Stimulated activated naive CD8-positive, alpha-beta T cell treated with anti-CD3 and anti-CD28 coated beads, Interleukin-15, Interleukin-2, amounts not matched to agents 100 ng/mL and 50 ng/mL, for 24 hours (primary cell): ENCODE data around the gene IQGAP2.

Experiments used
- H3K27ac Mint-ChIP-seq: one replicate; pipeline ENCODE4 v1.8.0; 2021; ENCODE audit warnings: mild to moderate bottlenecking, mixed read lengths
- H3K27me3 Mint-ChIP-seq: one replicate; pipeline ENCODE4 v1.8.0; 2021; ENCODE audit warnings: mixed read lengths
- H3K36me3 Mint-ChIP-seq: one replicate; pipeline ENCODE4 v1.8.0; 2021; ENCODE audit warnings: low read depth, mixed read lengths
- H3K4me1 Mint-ChIP-seq: one replicate; pipeline ENCODE4 v1.8.0; 2021; ENCODE audit warnings: low read depth, mixed read lengths
- H3K4me3 Mint-ChIP-seq: one replicate; pipeline ENCODE4 v1.8.0; 2021; ENCODE audit warnings: mild to moderate bottlenecking, mixed read lengths
- H3K9me3 Mint-ChIP-seq: one replicate; pipeline ENCODE4 v1.8.0; 2021; ENCODE audit warnings: mixed read lengths

IQGAP2 gene

DNA sequence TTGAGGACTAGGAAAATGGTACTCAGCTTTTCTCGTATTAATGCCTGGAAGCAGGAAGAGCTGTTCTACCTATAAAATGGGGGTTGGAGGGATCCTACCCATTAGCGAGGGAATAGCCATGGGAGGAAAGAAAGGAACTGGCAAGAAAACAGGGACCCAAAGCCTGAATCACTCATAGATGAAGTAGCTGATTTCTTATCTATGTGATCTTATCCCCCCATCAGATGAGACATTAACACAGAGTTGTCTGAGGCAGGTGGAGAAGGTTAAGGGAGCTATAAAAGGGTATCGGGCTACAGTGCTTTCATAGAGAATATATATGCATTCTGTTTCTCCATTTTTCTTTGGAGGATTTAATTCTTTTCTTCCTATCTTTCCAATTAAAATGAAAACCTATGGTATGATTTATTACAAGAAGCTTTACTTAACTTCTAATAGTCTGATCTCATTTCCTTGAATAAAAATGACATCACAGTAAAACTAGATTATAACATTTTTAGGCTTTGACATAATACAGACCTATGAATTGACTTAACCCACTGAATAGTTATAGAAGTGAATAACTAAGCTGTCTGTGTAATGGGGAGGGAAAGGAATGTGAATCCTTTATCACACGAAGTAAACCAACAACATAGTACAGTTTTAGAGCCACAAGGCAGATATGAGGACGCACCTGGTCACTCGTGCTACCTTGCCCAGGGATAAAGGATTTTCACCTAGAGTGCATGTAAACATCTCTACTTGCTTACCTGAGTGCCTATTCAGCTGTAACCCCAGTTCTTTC is 39.0 kb downstream of the IQGAP2 start:
- Mint-ChIP-seq H3K4me1 (peaks cover 7% of the 10 kb centered on the region), H3K9me3 (peaks cover 7% of the 10 kb centered on the region), H3K36me3 (peaks cover 35% of the 10 kb centered on the region), H3K4me3 (no peak overlapping the region), H3K27ac (no peak overlapping the region), H3K27me3 (no peaks in the 10 kb centered on the region)

DNA sequence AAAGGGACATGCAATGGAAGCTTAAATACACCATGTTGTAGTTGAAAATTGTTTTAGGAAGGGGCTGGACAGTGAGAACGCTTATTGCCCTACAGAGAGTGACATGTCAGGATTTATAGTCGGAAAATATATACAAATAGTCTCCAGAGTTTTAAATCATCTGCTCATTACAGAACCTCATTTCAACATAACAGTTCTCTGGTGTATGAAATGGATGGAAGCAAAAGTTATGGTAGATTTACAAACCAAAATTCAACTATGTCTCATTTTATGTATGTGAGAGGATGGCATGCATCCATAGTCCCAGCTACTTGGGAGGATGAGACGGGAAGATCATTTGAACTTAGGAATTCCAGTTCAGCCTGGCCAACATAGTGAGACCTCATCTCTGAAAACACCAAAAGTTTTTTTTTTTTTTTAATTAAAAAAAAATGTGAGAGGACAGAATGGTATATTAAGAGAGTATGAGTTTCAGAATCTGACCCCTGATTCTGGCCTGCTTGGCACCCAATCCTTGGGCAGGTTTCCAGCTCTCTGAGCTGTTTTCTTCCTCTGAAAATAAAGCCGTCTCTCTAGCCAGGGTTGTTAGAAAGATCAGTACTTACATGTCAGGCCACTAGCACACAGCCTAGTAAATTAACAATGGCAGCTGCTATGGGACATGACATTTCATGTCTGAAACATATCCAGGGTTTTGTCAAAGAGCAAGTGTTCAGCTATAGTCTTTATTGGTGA is 40.1 kb downstream of the IQGAP2 start:
- Mint-ChIP-seq H3K9me3 (peaks cover 7% of the 10 kb centered on the region), H3K36me3 (peaks cover 32% of the 10 kb centered on the region), H3K27me3 (no peaks in the 10 kb centered on the region), H3K4me1 (peaks cover 10% of the 10 kb centered on the region), H3K4me3 (no peak overlapping the region), H3K27ac (no peak overlapping the region)

DNA sequence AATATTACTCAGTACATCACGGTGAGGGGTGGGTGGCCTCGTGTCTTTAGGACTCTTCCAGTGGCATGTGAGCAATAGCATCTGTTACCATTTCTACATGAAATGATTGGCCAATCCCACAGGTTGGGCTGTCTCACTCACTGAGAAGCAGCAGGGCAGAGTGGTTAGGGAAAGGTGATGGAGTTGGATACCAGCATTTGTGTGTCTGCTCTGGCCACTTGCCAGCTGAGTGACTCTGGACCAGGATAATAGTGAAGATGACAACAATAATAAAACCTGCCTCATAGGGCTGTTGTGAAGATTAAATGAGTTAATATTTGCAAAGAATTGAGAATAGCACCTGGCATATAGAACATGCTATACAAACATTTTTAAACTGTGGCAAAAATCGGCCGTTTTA is 42.0 kb downstream of the IQGAP2 start:
- Mint-ChIP-seq H3K4me3 (no peak overlapping the region), H3K27me3 (no peaks in the 10 kb centered on the region), H3K9me3 (no peaks in the 10 kb centered on the region), H3K27ac (peak overlapping the region; percentile 33), H3K36me3 (peaks cover 29% of the 10 kb centered on the region), H3K4me1 (peaks cover 22% of the 10 kb centered on the region)

DNA sequence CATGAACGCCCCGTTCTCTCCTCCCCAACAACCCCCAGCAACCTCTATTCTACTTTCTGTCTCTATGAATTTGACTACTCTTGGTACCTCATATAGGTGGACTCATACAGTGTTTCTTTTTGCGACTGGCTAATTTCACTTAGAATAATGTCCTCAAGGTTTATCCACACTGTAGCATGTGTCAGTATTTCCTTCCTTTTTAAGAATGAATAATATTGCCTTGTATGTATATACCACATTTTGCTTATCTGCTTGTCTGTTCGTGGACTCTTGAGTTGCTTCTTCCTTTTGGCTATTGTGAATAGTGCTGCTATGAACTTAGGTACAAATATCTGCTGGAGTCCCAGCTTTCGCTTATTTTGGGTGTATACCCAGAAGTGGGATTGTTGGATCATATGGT is 42.7 kb downstream of the IQGAP2 start:
- Mint-ChIP-seq H3K27me3 (no peaks in the 10 kb centered on the region), H3K27ac (peak overlapping the region; percentile 9), H3K4me3 (no peak overlapping the region), H3K36me3 (peaks cover 25% of the 10 kb centered on the region), H3K4me1 (peaks cover 29% of the 10 kb centered on the region), H3K9me3 (no peaks in the 10 kb centered on the region)

DNA sequence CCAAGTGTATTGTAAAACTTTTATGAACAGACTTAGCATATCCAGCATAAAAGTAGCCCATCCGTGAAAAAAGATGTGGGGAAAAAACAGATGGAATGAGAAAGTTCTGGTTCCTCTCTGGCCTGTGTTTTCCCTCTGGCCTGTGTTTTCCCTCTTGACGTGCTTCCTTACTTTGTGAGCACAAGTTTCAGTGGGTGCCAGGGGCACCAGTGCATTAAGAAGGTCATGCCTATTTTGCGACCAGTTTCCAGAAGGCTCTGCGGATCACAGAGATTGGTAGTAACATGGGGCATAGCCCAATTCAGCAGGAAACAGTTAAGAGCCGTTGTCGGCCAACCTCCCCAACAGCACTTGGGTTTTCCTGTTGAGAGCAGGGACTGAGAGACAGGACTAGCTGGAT is 43.7 kb downstream of the IQGAP2 start:
- no peaks in the 10 kb centered on the region for H3K9me3 Mint-ChIP-seq
- H3K27me3 Mint-ChIP-seq, result no peaks in the 10 kb centered on the region
- peaks cover 31% of the 10 kb centered on the region for H3K4me1 Mint-ChIP-seq
- H3K4me3 Mint-ChIP-seq, result no peak overlapping the region
- peaks cover 18% of the 10 kb centered on the region for H3K36me3 Mint-ChIP-seq
- H3K27ac Mint-ChIP-seq, result no peak overlapping the region

DNA sequence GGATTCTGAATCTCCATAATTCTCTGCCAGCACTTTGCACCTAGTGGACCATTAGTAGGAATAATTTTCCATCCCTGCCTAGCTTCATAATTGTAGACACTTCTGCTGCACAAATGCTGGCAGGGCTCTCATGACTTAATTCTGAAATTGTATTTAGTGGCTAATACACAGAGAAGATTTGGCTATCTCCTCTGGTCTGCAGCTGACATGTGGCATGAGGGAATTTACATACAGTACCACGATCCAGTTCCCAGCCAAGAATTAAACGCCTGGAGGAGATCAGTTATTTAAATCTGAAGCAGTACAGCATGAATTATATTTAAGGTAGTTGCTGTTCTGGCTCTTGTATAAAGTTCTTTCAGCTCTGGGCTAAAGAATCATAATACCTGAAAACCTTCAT is 46.5 kb downstream of the IQGAP2 start:
- Mint-ChIP-seq H3K27me3 (no peaks in the 10 kb centered on the region), H3K27ac (no peak overlapping the region), H3K36me3 (peaks cover 22% of the 10 kb centered on the region), H3K9me3 (no peaks in the 10 kb centered on the region), H3K4me1 (peaks cover 31% of the 10 kb centered on the region), H3K4me3 (no peak overlapping the region)

DNA sequence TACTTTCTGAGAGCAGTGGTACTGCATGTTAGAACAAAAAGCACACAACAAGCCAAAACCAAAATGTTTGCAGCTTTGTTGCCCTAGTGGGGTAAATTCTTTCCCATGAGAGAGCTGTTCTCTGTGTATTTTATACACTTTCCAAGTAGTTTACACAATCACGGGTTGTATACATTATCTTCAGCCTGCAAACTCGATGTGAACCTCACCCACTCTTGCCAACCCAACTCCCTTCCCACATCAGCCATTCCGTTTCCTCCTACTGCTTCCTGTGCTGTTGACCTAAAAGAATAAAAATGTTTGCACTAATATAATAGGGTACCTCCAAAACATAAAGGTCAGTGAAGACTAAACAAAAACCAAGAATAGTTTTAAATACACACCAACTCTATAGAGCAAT is 47.0 kb downstream of the IQGAP2 start:
- Mint-ChIP-seq H3K27ac (peak overlapping the region; percentile 13), H3K4me3 (no peak overlapping the region), H3K4me1 (peaks cover 31% of the 10 kb centered on the region), H3K27me3 (no peaks in the 10 kb centered on the region), H3K9me3 (no peaks in the 10 kb centered on the region), H3K36me3 (peaks cover 19% of the 10 kb centered on the region)

DNA sequence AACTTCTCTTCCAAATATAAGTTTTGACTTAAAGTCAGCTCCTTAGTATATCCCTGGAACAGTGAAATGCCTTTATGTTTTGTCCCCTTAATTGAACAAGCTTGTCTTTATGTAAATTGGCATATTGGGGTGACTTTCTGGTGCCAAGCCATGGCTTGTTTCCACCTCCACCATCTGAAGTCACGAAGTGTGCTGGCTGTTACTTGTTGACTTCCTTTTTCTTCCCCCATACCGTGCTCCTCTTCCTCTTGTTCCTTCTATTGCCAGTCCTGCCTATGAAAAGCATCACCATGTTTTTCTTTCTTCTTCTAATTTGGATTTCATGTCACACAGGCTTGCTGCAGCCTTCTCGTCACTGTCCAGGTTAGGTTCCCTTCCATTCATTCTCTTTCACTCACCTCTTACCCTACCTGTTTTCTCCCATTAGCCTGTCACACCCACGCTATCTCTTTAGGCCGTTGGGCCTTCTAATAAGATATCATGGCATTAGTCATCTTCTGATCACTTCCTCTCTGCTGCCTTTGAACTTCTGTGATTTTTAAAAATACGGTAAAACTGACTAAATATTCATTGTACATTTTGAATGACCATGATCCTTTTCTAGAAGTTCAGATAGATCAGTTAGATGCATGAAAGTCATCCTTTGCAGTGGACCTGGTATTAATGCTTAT is 48.1 kb downstream of the IQGAP2 start:
- Mint-ChIP-seq H3K36me3 (peaks cover 12% of the 10 kb centered on the region), H3K4me1 (peaks cover 38% of the 10 kb centered on the region), H3K9me3 (no peaks in the 10 kb centered on the region), H3K4me3 (no peak overlapping the region), H3K27me3 (no peaks in the 10 kb centered on the region), H3K27ac (no peak overlapping the region)

DNA sequence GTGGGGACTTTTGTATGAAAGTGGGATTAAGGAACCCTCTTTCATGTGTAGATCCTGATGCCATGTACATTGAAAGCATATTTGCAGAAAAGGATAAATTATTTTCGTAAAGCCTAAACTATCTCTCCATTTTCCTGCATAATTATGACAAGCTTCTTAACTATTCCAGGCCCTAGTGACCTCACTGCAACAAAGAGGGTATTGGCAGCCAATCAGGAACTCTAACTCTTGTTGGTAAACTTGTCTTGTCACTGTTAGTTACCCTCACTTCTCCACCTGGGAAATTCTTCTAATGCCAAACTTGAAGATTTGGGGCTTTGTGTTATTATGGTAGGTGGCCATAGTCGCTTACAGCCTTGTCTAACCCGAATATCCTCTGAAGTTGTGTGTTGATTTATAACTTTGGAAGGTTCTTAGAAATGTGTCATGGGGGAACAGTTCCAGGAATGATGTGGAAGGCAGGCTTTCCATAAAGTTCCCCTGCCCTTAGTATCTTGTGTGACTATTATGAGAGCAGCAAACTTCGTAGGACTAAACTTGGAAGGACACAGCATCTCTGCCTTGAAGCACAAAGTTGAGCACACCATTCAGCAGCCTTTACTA is 52.5 kb downstream of the IQGAP2 start:
- no peak overlapping the region for H3K4me3 Mint-ChIP-seq
- no peaks in the 10 kb centered on the region for H3K27me3 Mint-ChIP-seq
- H3K4me1 Mint-ChIP-seq, result peaks cover 56% of the 10 kb centered on the region
- H3K9me3 Mint-ChIP-seq, result no peaks in the 10 kb centered on the region
- H3K27ac Mint-ChIP-seq, result no peak overlapping the region
- peaks cover 12% of the 10 kb centered on the region for H3K36me3 Mint-ChIP-seq

DNA sequence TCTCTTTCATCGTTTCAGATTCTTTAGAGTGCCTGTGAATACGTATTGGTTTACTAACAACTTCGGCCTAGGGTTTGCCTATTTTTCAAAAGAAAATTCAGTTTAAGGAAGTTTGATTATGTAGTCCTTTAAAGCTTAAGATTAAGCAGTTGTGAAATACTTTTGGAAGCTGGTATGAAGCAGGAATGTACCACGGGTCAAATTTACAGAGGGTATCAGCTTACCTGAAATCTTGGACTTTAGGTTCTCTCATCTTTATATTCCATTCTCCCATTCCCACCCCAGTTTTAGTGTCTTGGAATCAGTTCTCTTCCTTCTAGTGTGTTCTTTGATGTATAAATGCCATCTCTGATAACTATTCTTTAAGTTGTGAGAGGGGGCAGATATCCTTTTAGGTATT is 53.2 kb downstream of the IQGAP2 start:
- Mint-ChIP-seq H3K4me3 (no peak overlapping the region), H3K36me3 (peaks cover 14% of the 10 kb centered on the region), H3K9me3 (no peaks in the 10 kb centered on the region), H3K27ac (no peak overlapping the region), H3K27me3 (no peaks in the 10 kb centered on the region), H3K4me1 (peaks cover 50% of the 10 kb centered on the region)

DNA sequence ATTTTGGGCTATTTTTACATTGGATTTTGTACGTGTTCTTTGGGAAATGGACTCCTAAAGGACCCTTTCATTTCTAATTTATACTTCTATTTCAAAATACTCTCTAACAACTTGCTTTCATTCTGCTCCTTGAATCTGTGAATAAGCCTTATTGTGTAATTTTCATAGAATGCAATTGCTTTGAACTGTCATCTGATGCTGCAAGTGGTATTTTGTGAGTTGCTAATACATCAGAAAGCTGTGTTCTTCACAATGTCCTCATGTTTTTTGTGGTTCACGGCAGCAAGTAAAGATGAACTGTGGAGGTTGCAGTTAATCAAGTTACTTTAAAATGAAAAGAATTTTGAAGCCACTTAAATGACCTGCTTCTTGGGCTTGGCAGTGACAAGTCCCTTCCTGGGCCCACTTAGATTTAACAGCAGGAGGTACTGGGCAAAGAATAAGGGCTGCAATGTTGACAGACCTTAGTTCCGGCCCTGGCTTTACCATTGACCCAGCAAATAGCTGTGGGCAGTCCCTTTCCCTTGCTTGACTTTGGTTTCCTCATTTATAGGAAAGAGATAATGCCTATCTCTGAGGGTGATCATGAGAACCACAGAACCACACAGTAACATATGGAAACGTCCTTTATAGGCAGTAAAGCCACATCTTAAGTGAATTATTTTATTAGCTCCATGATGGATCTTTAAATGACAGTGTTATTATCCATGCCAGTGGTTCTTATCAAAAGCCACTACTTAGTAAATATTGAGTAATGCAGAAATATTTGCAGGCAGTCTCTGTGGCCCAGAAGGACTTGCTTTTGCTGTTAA is 54.8 kb downstream of the IQGAP2 start:
- Mint-ChIP-seq H3K4me1 (peaks cover 49% of the 10 kb centered on the region), H3K9me3 (no peaks in the 10 kb centered on the region), H3K27me3 (no peaks in the 10 kb centered on the region), H3K27ac (peak overlapping the region; percentile 49), H3K4me3 (no peak overlapping the region), H3K36me3 (peaks cover 30% of the 10 kb centered on the region)

DNA sequence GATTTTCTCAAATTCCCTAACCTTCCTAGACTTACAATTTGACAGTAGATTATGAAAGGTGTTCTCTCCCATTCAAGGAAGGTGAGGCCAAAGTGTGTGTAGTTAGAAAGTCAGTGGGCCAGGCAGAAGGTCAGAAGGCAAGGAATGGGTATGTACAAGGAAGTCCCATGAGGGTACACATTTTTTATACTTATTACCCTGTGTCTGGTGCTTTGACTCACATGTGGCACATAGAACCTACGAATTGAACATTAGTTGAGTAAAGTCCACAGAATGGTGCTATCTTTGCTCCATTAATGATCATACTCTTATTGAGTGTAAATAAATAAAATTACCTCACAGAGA is 55.4 kb downstream of the IQGAP2 start:
- Mint-ChIP-seq H3K4me1 (peaks cover 49% of the 10 kb centered on the region), H3K36me3 (peaks cover 35% of the 10 kb centered on the region), H3K27ac (no peak overlapping the region), H3K4me3 (no peak overlapping the region), H3K9me3 (no peaks in the 10 kb centered on the region), H3K27me3 (no peaks in the 10 kb centered on the region)

DNA sequence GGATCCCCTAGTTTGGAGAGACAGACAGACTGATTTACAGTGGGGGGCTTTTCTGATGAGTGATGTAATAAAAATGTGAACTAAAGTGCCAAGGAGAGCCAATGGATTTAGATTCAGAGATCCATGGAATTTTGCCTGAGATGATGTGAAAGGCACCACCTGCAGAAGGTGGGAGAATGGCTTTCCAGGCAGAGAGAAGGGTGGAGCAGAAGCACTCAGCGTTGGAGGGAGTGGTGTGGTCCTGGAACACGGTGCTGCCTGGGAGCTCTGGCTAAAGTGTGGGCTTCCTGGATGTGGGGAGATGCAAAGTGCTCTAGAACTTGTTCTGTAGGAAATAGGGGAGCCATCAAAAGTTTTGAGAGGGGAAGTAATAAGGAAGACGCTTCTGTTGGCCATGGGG is 57.0 kb downstream of the IQGAP2 start:
- no peak overlapping the region for H3K27ac Mint-ChIP-seq
- peaks cover 49% of the 10 kb centered on the region for H3K4me1 Mint-ChIP-seq

DNA sequence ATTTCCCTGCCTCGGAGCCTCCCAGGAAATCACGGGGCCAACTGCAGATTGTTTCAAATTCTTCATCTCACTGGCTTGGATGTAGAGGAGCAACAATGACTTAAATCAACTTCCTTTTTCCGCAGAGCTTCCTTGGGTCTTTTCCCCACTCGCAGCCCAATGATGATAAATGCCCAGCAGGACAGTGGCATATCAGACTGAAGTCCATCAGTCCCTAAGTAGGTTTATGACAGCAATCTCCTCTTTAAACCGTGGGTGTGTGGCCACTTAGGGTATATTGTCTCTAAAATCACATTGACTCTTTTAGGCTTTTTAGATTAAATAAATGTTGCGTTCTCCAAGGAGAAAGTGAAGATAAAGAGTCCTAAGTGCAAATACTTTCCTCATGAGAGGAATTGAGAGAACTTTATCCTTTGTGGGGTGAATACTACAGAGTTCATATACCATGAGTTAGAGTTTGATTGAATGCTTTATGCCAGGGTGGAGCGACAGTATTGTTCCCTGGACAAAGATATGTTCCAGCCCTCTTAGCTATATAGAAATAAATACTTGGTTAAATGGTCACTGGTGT is 59.1 kb downstream of the IQGAP2 start:
- peaks cover 42% of the 10 kb centered on the region for H3K36me3 Mint-ChIP-seq

More for the DNA sequence above, 57.0 kb downstream of the IQGAP2 start:
- H3K9me3 Mint-ChIP-seq, result no peaks in the 10 kb centered on the region
- peaks cover 38% of the 10 kb centered on the region for H3K36me3 Mint-ChIP-seq
- H3K4me3 Mint-ChIP-seq, result no peak overlapping the region
- no peaks in the 10 kb centered on the region for H3K27me3 Mint-ChIP-seq

More for the DNA sequence above, 59.1 kb downstream of the IQGAP2 start:
- H3K27me3 Mint-ChIP-seq, result no peaks in the 10 kb centered on the region
- H3K4me3 Mint-ChIP-seq, result no peak overlapping the region
- H3K9me3 Mint-ChIP-seq, result no peaks in the 10 kb centered on the region
- no peak overlapping the region for H3K27ac Mint-ChIP-seq
- peaks cover 45% of the 10 kb centered on the region for H3K4me1 Mint-ChIP-seq
